Bronchial epithelial cell (primary cell): ENCODE measurements around the gene SUPT3H. TPM values are rescaled to one million over a fixed set of nuclear protein-coding genes. Genes with fewer than 3 reads are reported as not detected.

ENCODE experiments used
- DNase-seq: peaks from one replicate; pipeline ENCODE4 v3.0.0-alpha.2; 2010; ENCODE audit warnings: low read depth
- FAIRE-seq: peaks from 2 replicates; lab custom pipeline; 2011; peaks lifted over from hg19 to GRCh38; lab: Jason Lieb, UNC
- H3K27me3 ChIP-seq: 2 replicates; pipeline ENCODE4 v1.5.1; 2011; ENCODE audit warnings: low read length; ENCODE audit not compliant: control insufficient read depth, insufficient read depth
- H3K36me3 ChIP-seq: 2 replicates; pipeline ENCODE4 v1.5.1; 2011; ENCODE audit warnings: low read length; ENCODE audit not compliant: control insufficient read depth, insufficient read depth
- H3K4me3 ChIP-seq: 2 replicates; pipeline ENCODE4 v1.5.1; 2011; ENCODE audit warnings: mild to moderate bottlenecking, low read depth, low read length, control low read depth
- total RNA-seq: library from RNA; depleted of rRNA; stranded (reverse); fragments of >200 nt; gene quantifications from 2 replicates; pipeline ENCODE4 v1.2.1, GENCODE V29; 2014
- TF ChIP-seq, protein P1 (sequence below): IDR thresholded peaks from 2 replicates; pipeline ENCODE4 v1.5.1; 2011; ENCODE audit warnings: mild to moderate bottlenecking, moderate library complexity, low read length, control low read depth, inconsistent platforms; ENCODE audit not compliant: insufficient read depth, severe bottlenecking

The SUPT3H gene
- total RNA-seq, 1 donor from 2014 or later: 12.9 TPM

DNA sequence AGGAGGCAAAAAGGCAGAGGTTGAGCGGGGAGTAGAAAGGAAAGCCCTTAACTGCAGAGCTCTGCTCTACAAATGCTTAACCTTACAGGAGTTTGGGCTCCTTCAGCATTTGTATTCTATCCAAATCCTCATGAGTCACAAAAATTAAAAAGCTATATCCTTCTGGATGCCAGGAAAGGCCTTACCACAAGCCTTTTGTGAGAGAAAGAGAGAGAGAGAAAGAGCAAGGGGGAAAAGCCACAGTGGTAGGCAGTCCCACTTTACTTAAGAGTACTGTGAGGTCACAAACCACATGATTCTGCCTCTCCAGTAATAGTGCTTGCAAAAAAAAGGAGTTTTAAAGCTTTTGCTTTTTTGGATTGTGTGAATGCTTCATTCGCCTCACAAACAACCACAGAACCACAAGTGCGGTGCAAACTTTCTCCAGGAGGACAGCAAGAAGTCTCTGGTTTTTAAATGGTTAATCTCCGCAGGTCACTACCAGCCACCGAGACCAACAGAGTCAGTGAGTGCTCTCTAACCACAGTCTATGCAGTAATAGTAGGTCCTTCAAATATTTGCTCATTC is 49.7 kb downstream of the SUPT3H start, which contains the start of gene RUNX2:
TSS of gene RUNX2 (plus strand) at position 375 of the 567 bp plus-strand sequence. CDS start 397 bp downstream, outside the sequence.
- FAIRE-seq: peak; percentile 23
- DNase-seq: peak; percentile 69
- H3K4me3 ChIP-seq: no peak within 1 kb of the TSS

DNA sequence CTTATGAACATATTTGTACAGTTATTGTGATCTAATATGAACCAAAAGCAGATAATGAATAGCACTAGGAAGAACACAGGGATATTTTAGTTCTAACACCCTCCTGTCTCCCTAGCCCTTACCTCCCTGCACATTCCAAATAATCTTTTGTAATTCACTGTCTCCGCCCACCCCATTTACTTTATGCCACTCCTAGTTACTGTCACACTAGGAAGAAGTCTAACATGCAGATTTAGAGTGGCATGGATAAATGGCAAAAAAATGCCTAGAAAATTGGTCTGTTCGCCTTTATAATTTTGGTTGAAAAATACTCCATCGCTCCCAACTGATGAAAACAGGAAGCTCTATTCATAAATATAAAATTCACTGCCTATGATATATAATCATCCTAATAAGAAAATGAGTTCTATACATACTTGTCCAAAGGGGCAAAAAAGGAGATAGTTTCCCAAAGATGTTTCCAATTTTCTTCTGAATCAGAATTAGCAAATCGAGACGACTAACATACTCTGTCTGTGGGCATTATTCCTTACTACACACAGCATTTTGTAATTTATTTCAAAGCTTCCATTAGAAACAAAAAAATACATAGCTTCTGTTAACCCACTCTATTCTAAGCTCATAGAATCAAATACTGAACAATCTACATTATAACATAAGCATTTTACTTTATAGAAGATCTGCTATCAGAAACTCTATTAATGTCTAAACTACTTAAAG is 50.9 kb downstream of the SUPT3H start:
- H3K4me3 ChIP-seq: no peak overlapping the region
- TF ChIP-seq, protein P1, sequence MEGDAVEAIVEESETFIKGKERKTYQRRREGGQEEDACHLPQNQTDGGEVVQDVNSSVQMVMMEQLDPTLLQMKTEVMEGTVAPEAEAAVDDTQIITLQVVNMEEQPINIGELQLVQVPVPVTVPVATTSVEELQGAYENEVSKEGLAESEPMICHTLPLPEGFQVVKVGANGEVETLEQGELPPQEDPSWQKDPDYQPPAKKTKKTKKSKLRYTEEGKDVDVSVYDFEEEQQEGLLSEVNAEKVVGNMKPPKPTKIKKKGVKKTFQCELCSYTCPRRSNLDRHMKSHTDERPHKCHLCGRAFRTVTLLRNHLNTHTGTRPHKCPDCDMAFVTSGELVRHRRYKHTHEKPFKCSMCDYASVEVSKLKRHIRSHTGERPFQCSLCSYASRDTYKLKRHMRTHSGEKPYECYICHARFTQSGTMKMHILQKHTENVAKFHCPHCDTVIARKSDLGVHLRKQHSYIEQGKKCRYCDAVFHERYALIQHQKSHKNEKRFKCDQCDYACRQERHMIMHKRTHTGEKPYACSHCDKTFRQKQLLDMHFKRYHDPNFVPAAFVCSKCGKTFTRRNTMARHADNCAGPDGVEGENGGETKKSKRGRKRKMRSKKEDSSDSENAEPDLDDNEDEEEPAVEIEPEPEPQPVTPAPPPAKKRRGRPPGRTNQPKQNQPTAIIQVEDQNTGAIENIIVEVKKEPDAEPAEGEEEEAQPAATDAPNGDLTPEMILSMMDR: no peak
- FAIRE-seq (no peak), DNase-seq (peak; percentile 17)
- H3K27me3 ChIP-seq: no peaks in the 10 kb centered on the region
- no peaks in the 10 kb centered on the region for H3K36me3 ChIP-seq

More for the DNA sequence above, 49.7 kb downstream of the SUPT3H start, which contains the start of gene RUNX2:
- H3K36me3 ChIP-seq: no peaks in the 10 kb centered on the region
- no peaks in the 10 kb centered on the region for H3K27me3 ChIP-seq
- TF ChIP-seq, protein P1: no peak

DNA sequence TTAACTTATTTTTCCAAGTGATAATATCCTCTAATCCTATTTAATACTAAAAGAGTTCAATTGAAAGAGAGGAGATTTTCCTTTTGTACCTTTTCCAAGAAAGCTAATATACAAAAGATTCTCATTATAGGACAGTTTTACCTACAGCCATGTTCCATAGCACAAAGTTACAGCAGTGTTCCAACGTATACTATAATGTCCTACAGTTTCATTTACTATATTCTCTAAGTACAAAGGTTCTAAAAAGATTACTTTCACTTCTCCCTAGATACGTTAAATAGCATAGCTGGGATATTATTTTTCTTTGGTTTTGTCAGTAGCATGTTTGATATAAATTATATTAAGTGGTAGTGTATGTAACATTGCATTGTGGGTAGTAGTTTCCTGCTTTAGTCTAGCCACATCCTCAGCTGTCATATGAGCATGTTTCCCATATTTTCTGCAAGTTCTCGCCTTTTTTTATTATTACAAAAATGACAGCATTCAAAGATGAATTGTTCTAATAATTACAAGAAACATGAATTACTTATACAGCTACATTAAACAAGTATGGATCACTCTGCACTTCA is 54.0 kb downstream of the SUPT3H start:
- Histone ChIP-seq H3K36me3 (no peaks in the 10 kb centered on the region), H3K4me3 (no peak overlapping the region), H3K27me3 (no peaks in the 10 kb centered on the region)
- DNase-seq (no peak), FAIRE-seq (no peak)
- TF ChIP-seq, protein P1: no peak

DNA sequence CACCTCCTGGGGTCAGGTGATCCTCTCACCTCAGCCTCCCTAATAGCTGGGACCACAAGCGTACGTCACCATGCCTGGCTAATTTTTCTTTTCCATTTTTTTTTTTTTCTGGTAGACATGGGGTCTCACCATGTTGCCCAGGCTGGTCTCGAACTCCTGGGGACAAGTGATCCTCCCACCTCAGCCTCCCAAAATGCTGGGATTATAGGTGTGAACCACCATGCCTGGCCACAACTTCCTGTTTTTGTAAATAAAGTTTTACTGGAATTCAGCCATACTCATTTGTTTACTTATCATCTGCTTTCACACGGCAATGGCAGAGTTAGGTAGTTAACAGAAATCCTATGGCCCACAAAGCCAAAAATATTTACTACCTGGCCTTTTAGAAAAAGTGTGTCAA is 57.4 kb downstream of the SUPT3H start:
- TF ChIP-seq, protein P1: no peak
- Histone ChIP-seq H3K4me3 (no peak overlapping the region), H3K27me3 (no peaks in the 10 kb centered on the region), H3K36me3 (no peaks in the 10 kb centered on the region)
- FAIRE-seq (no peak), DNase-seq (no peak)

DNA sequence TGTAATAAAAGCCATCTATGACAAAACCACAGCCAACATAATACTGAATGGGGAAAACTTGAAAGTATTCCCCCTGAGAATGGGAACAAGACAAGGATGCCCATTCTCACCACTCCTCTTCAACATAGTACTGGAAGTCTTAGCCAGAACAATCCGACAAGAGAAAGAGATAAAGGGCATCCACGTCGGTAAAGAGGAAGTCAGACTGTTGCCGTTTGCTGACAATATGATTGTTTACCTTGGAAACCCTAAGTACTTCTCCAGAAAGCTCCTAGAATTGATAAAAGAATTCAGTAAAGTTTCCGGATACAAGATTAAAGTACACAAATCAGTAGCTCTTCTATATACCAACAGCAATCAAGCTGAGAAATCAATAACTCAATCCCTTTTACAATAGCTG is 63.6 kb downstream of the SUPT3H start:
- DNase-seq (no peak), FAIRE-seq (no peak)
- TF ChIP-seq, protein P1: no peak
- H3K27me3 ChIP-seq: no peaks in the 10 kb centered on the region
- H3K36me3 ChIP-seq: no peaks in the 10 kb centered on the region
- H3K4me3 ChIP-seq: no peak overlapping the region
